Adrenal gland (tissue), 5 donors: ENCODE data around the gene MYO9A.

Source experiments
- CTCF ChIP-seq, 6 experiments: fragments of 450-650 bp in 4 of 6; fragments of 200-600 bp in 2 of 6; sonication (generic) in 1 of 6; IDR thresholded peaks; 1 replicate in 5 of 6; 2 replicates in 1 of 6; pipeline versions ENCODE4 v1.5.1 to v1.8.0; 2016 to 2021; ENCODE audit warnings: antibody characterized with exemption in 6 of 6, mild to moderate bottlenecking in 2 of 6, moderate library complexity in 1 of 6
- POLR2A ChIP-seq, 2 donors: fragments of 450-650 bp; IDR thresholded peaks; one replicate each; pipeline ENCODE4 v1.6.1; 2017; ENCODE audit warnings: antibody characterized with exemption in 2 of 2, mild to moderate bottlenecking in 2 of 2, moderate library complexity in 1 of 2
- donor health status: DM: no; HTN: no; CAD: no.

- TF ChIP-seq CTCF (IDR thresholded peaks at IDR 0.05) (no peak), POLR2A (IDR thresholded peaks at IDR 0.05) (no peak)
Observed at GRCh38 chr15:71974211-71974610, 143.7 kb downstream of the MYO9A start.
